Hepatocyte (in vitro differentiated cells): ENCODE data around the gene DPH2.

ENCODE experiments used
- EZH2 ChIP-seq: fragments of 200-600 bp; sonication (generic); IDR thresholded peaks from 2 replicates; pipeline ENCODE4 v1.6.1; 2016; ENCODE audit warnings: antibody characterized with exemption, mild to moderate bottlenecking, borderline replicate concordance
- TF ChIP-seq, protein P1 (sequence below): fragments of 200-600 bp; sonication (generic); IDR thresholded peaks from 2 replicates; pipeline ENCODE4 v1.5.1; 2016; ENCODE audit warnings: antibody characterized with exemption, mild to moderate bottlenecking; ENCODE audit not compliant: poor library complexity

DNA sequence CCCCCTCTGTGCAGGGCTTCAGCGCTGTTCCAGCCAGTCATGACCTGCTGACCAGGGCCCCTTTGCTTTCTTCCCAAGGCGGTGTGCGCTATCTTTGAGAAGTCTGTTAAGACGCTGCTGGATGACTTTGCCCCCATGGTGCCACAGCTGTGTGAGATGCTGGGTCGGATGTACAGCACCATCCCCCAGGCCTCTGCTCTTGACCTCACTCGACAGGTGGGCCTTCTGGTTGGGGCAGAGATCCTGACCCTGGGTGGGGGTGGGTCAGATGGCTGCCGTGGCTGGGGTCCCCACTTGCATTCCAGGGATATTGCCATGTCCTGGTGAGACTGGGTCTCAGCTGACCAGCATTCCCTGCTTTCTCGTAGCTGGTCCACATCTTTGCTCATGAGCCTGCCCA, 9.0 kb upstream of the DPH2 start:
- TF ChIP-seq, protein P1, sequence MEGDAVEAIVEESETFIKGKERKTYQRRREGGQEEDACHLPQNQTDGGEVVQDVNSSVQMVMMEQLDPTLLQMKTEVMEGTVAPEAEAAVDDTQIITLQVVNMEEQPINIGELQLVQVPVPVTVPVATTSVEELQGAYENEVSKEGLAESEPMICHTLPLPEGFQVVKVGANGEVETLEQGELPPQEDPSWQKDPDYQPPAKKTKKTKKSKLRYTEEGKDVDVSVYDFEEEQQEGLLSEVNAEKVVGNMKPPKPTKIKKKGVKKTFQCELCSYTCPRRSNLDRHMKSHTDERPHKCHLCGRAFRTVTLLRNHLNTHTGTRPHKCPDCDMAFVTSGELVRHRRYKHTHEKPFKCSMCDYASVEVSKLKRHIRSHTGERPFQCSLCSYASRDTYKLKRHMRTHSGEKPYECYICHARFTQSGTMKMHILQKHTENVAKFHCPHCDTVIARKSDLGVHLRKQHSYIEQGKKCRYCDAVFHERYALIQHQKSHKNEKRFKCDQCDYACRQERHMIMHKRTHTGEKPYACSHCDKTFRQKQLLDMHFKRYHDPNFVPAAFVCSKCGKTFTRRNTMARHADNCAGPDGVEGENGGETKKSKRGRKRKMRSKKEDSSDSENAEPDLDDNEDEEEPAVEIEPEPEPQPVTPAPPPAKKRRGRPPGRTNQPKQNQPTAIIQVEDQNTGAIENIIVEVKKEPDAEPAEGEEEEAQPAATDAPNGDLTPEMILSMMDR, result no peak
- TF ChIP-seq EZH2, result no peak
